Esophagus squamous epithelium (tissue), 5 donors: Measurements from ENCODE around the gene TATDN3. TPM values are rescaled to one million over a fixed set of nuclear protein-coding genes. Genes with fewer than 3 reads are reported as not detected.
"Not testable (repeated sequence)": the region's sequence is repeated elsewhere in the genome, so short reads cannot be mapped to it uniquely, and the experiment has no call there.

ENCODE experiments used
- DNase-seq: peaks from one replicate; lab custom pipeline; 2025; lab: John Stamatoyannopoulos, UW
- H3K27ac ChIP-seq, 4 donors: fragments of 200-600 bp; sonication (generic); one replicate each; pipeline ENCODE4 v1.5.1; 2016 to 2019; ENCODE audit warnings: mild to moderate bottlenecking in 1 of 4
- H3K27me3 ChIP-seq, 4 donors: fragments of 200-600 bp; sonication (generic); 1 replicate in 3 of 4; 2 replicates in 1 of 4; pipeline versions ENCODE4 v1.5.1 to v1.6.0; 2017 to 2021; ENCODE audit warnings: antibody characterized with exemption in 1 of 4
- H3K36me3 ChIP-seq, 3 donors: fragments of 200-600 bp; sonication (generic); one replicate each; pipeline ENCODE4 v1.5.1; 2016 to 2019
- H3K4me1 ChIP-seq, 3 donors: fragments of 200-600 bp; sonication (generic); one replicate each; pipeline ENCODE4 v1.5.1; 2017 to 2019
- H3K4me3 ChIP-seq, 4 donors: fragments of 200-600 bp; sonication (generic); 1 replicate in 3 of 4; 2 replicates in 1 of 4; pipeline ENCODE4 v1.5.1; 2016 to 2019; ENCODE audit warnings: mild to moderate bottlenecking in 2 of 4, moderate library complexity in 1 of 4
- H3K9me3 ChIP-seq, 3 donors: fragments of 200-600 bp; sonication (generic); one replicate each; pipeline ENCODE4 v1.5.1; 2016 to 2019
- POLR2A ChIP-seq, 4 donors: fragments of 450-650 bp; IDR thresholded peaks; one replicate each; pipeline ENCODE4 v1.6.1; 2017; ENCODE audit warnings: antibody characterized with exemption in 4 of 4, mild to moderate bottlenecking in 4 of 4, moderate library complexity in 3 of 4
- WGBS, 2 donors: methylation state at CpG; one replicate each; pipeline ENCODE4 v1.1.5; 2018; 5-methylcytosine and 5-hydroxymethylcytosine counted together
- intact Hi-C: fragments of 100-400 bp; cut with DNase I; formaldehyde crosslinking; loops from one replicate; pipeline ENCODE4 v1.15.0; 2022
- total RNA-seq, 4 donors: library from RNA; depleted of rRNA; stranded (reverse); fragments of >200 nt; gene quantifications; one replicate each; pipeline ENCODE4 v1.1.0, GENCODE V29; 2016
- TF ChIP-seq, protein P1 (sequence below), 6 experiments: fragments of 450-650 bp in 4 of 6; fragments of 200-600 bp in 2 of 6; sonication (generic) in 2 of 6; IDR thresholded peaks; one replicate each; pipeline ENCODE4 v1.5.1; 2016 to 2019; ENCODE audit warnings: antibody characterized with exemption in 6 of 6, mild to moderate bottlenecking in 4 of 6, moderate library complexity in 4 of 6
- donor health status: DM: yes; HTN: yes; CAD: no.

The TATDN3 gene
- total RNA-seq, 4 donors from 2014 or later, result 3.4 to 15.6 (median 10.4) TPM

DNA sequence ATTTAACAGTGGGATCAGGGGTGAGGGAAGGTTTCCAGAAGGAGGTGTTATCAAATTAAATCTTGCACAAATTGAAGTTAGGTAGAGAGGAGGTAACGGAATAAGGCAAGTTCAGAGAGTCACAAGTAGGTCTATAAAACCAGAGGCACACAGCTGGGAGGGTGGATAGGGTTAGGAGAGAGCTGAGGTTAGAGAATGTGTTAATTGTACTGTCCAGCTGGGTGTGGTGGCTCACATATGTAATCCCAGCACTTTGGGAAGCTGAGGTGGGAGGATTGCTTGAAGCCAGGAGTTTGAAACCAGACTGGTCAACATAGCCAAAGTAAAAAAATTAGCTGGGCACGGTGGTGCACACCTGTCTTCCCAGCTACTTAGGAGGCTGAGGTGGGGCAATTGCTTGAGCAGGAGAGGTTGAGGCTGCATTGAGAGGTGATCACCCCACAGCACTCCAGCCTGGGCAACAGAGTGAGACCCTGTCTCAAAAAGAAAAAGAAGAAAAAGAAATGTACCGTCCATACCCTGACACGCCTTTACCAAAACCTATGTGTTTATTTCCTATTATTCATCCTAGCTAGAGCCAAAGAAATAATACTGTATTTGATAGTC, 35.6 kb downstream of the TATDN3 start:
- 91 to 100% methylated on average over 4 of the region's 4 CpGs for WGBS, 2 donors
- intact Hi-C loops, result no loop called here
- no peak overlapping the region for H3K4me3 ChIP-seq
- no peaks in the 10 kb centered on the region for H3K4me1 ChIP-seq
- no peaks in the 10 kb centered on the region for H3K27me3 ChIP-seq
- DNase-seq, result no peak
- TF ChIP-seq, protein P1, sequence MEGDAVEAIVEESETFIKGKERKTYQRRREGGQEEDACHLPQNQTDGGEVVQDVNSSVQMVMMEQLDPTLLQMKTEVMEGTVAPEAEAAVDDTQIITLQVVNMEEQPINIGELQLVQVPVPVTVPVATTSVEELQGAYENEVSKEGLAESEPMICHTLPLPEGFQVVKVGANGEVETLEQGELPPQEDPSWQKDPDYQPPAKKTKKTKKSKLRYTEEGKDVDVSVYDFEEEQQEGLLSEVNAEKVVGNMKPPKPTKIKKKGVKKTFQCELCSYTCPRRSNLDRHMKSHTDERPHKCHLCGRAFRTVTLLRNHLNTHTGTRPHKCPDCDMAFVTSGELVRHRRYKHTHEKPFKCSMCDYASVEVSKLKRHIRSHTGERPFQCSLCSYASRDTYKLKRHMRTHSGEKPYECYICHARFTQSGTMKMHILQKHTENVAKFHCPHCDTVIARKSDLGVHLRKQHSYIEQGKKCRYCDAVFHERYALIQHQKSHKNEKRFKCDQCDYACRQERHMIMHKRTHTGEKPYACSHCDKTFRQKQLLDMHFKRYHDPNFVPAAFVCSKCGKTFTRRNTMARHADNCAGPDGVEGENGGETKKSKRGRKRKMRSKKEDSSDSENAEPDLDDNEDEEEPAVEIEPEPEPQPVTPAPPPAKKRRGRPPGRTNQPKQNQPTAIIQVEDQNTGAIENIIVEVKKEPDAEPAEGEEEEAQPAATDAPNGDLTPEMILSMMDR (IDR thresholded peaks at IDR 0.05), result no peak
- no peak for TF ChIP-seq POLR2A (IDR thresholded peaks at IDR 0.05)
- H3K9me3 ChIP-seq, result peaks cover 0 to 19% (median 18%) of the 10 kb centered on the region in 3 donors
- H3K27ac ChIP-seq, result no peak overlapping the region
- H3K36me3 ChIP-seq, result no peaks in the 10 kb centered on the region

DNA sequence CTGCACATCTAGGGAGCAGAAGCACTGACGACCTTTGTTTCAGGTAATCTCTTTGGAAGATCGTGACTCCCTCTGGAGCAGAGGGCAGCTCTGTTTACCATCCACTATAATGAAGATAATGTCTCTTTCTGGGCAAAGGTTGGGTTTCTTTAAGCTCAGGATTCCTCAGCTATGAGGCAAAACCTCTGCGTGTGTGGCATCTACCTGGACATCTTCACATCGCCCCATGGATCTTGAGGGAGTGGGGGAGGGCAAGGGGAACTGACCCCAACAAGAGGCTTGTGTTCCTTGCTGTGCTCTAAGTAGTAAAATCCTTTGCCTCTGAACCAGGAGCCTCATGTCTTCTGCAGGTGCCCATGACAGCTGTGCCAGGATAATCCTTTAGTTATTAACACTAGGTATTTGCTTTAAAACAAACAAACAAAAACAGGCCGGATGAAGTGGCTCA, 36.2 kb downstream of the TATDN3 start:
- intact Hi-C loops, result no loop called here
- WGBS, 2 donors, result 41 to 66% methylated on average over 3 of the region's 5 CpGs
- H3K27ac ChIP-seq, result no peak overlapping the region
- no peak overlapping the region for H3K4me3 ChIP-seq
- TF ChIP-seq POLR2A (IDR thresholded peaks at IDR 0.05), result no peak
- TF ChIP-seq, protein P1 (IDR thresholded peaks at IDR 0.05), result no peak
- H3K36me3 ChIP-seq, result no peaks in the 10 kb centered on the region
- no peaks in the 10 kb centered on the region for H3K27me3 ChIP-seq
- DNase-seq, result no peak
- peaks cover 0 to 19% (median 18%) of the 10 kb centered on the region in 3 donors for H3K9me3 ChIP-seq
- H3K4me1 ChIP-seq, result no peaks in the 10 kb centered on the region

DNA sequence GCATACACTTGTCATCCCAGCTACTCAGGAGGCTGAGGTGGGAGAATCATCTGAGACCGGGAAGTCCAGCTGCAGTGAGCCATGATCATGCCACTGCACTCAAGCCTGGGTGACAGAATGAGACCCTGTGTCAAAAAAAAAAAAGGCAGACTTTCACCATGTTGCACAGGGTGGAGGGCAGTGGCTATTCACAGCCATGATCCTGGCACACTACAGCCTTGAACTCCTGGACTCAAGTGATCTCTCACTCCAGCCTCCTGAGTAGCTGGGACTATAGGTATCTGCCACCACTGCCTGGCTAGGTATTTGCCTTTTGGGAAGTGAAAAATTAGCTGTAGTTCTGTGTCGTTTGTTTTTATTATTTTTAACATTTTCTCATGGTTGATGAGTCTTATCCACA, 36.7 kb downstream of the TATDN3 start:
- no peak overlapping the region for H3K4me3 ChIP-seq
- H3K4me1 ChIP-seq, result no peaks in the 10 kb centered on the region
- no peak for DNase-seq
- H3K36me3 ChIP-seq, result no peaks in the 10 kb centered on the region
- TF ChIP-seq, protein P1 (IDR thresholded peaks at IDR 0.05), result no peak
- no peak for TF ChIP-seq POLR2A (IDR thresholded peaks at IDR 0.05)
- peaks cover 0 to 19% (median 18%) of the 10 kb centered on the region in 3 donors for H3K9me3 ChIP-seq
- intact Hi-C loops, result no loop called here
- H3K27ac ChIP-seq, result no peak overlapping the region
- WGBS, 2 donors, result 79 to 88% methylated on average over 2 of the region's 2 CpGs
- H3K27me3 ChIP-seq, result no peaks in the 10 kb centered on the region

DNA sequence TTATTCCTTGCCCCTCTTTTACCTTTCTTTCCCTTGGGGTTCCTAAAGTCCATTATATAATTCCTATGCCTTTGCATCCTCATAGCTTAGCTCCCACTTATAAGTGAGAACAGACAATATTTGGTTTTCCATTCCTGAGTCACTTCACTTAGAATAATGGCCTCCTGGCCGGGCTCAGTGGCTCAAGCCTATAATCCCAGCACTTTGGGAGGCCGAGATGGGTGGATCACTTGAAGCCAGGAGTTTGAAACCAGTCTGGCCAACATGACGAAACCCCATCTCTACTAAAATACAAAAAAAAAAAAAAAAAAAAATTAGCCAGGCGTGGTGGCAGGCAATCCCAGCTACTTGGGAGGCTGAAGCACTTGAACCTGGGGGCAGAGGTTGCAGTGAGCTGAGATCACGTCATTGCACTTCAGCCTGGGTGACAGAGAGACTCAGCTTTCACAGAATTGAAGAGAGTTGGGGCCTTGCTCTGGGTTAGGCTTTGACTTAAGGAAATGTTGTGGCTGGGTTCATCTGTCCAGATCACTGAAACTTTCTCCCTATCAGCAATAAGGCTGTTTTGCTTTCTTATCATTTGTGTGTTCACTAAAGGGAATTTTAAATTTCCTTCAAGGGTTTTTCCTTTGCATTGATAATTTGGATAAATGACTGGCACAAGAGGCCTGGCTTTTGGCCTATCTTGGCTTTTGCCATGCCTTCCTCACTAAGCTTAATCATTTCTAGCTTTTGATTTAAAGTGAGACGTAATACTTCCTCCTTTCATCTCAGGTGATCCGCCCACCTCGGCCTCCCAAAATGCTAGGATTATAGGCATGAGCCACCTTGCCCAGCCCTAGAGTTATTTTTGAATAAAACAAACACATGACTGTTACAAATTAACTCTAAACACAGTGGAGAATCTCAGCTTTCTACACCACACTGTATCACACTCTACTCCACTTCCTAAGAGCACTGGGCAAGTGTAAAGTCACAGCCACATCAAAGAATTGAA, 41.8 kb downstream of the TATDN3 start:
- DNase-seq, H3K4me3 ChIP-seq, H3K27me3 ChIP-seq, intact Hi-C loops, H3K27ac ChIP-seq, H3K4me1 ChIP-seq, H3K9me3 ChIP-seq, H3K36me3 ChIP-seq: not testable (repeated sequence)
- WGBS, 2 donors, result 45 to 52% methylated on average over 6 to 8 of the region's 8 CpGs

DNA sequence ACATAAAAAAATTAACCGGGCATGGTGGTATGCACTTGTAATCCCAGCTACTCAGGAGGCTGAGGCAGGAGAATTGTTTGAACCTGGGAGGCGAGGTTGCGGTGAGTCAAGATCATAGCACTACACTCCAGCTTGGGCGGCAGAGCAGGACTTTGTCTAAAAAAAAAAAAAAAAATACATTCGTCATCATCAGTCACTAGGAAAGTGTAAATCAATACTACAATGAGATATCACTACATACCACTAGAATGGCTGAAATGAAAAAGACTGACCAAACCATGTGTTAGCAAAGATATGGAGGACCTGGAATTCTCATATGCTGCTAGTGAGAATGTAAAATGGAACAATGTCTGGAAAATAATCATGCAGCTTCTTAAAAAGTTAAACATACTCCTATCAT, 46.5 kb downstream of the TATDN3 start:
- no peaks in the 10 kb centered on the region for H3K36me3 ChIP-seq
- no peak for TF ChIP-seq POLR2A (IDR thresholded peaks at IDR 0.05)
- TF ChIP-seq, protein P1 (IDR thresholded peaks at IDR 0.05), result no peak
- H3K4me1 ChIP-seq, result peaks cover 0 to 5% (median 0%) of the 10 kb centered on the region in 3 donors
- no peaks in the 10 kb centered on the region for H3K9me3 ChIP-seq
- no peak overlapping the region for H3K27ac ChIP-seq
- no peak overlapping the region for H3K4me3 ChIP-seq
- no peak for DNase-seq
- H3K27me3 ChIP-seq, result no peaks in the 10 kb centered on the region
- 83 to 91% methylated on average over 5 of the region's 5 CpGs for WGBS, 2 donors
- intact Hi-C loops, result no loop called here

DNA sequence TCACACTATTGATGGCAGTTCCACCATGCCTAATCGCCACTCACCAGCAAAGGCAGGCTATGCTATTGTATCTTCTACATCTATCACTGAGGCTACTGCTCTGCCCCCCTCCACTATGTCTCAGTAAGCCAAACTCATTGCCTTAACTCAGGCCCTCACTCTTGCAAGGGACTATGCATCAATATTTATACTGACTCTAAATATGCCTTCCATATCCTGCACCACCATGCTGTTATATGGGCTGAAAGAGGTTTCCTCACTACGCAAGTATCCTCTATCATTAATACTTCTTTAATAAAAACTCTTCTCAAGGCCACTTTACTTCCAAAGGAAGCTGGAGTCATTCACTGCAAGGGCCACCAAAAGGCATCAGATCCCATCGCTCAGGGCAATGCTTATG, 52.8 kb downstream of the TATDN3 start:
- H3K4me1 ChIP-seq, H3K27me3 ChIP-seq, DNase-seq, intact Hi-C loops, H3K4me3 ChIP-seq, H3K27ac ChIP-seq, H3K9me3 ChIP-seq, H3K36me3 ChIP-seq: not testable (repeated sequence)
- 65 to 75% methylated on average over 3 of the region's 3 CpGs for WGBS, 2 donors
